Panc1 (cell line): ENCODE measurements around the gene KIRREL3.

Experiments
- POLR2AphosphoS5 ChIP-seq: IDR thresholded peaks from 2 replicates; pipeline ENCODE4 v1.6.1; 2012; ENCODE audit warnings: mild to moderate bottlenecking, low read depth, low read length, moderate library complexity
- SIN3A ChIP-seq: IDR thresholded peaks from 2 replicates; pipeline ENCODE4 v1.6.1; 2012; ENCODE audit warnings: low read depth, mild to moderate bottlenecking, low read length, moderate library complexity, borderline replicate concordance; ENCODE audit not compliant: insufficient read depth
- TCF7L2 ChIP-seq: IDR thresholded peaks from 2 replicates; pipeline ENCODE4 v1.6.1; 2011; ENCODE audit warnings: mild to moderate bottlenecking, low read depth, low read length, inconsistent platforms
- TF ChIP-seq, protein P1 (sequence below): fragments of 450-650 bp; IDR thresholded peaks from 2 replicates; pipeline ENCODE4 v1.5.1; 2017; ENCODE audit warnings: mild to moderate bottlenecking

DNA sequence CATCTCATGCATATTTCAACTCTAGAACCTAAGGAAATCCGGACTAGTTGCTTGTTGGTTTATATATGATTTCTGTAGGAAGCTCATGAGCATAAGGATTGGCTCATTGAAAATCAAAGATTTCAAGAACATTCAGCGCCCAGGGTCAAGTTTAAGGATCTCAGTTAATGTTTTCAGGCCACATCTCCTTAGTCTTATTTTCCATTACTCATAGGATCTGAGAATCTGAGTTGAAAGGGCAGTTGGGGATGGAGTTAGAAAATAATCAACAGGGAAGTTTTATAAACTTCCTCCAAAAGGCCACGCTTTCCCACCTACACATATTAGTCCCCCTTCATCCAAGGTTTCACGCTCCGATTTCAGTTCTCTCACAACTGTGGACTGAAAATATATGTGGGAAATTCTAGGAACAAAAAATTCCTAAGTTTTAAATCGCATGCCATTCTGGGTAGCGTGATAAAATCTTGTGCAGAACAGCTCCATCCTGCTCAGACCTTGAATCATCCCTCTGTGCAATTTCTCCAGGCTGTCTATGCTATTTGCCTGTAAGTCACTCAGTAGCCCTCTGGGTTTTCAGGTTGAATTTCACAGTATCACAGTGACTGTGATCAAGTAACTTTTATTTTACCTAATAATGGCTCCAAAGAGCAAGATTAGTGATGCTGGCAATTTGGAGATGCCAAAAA is 160.2 kb downstream of the KIRREL3 start:
- TF ChIP-seq, protein P1, sequence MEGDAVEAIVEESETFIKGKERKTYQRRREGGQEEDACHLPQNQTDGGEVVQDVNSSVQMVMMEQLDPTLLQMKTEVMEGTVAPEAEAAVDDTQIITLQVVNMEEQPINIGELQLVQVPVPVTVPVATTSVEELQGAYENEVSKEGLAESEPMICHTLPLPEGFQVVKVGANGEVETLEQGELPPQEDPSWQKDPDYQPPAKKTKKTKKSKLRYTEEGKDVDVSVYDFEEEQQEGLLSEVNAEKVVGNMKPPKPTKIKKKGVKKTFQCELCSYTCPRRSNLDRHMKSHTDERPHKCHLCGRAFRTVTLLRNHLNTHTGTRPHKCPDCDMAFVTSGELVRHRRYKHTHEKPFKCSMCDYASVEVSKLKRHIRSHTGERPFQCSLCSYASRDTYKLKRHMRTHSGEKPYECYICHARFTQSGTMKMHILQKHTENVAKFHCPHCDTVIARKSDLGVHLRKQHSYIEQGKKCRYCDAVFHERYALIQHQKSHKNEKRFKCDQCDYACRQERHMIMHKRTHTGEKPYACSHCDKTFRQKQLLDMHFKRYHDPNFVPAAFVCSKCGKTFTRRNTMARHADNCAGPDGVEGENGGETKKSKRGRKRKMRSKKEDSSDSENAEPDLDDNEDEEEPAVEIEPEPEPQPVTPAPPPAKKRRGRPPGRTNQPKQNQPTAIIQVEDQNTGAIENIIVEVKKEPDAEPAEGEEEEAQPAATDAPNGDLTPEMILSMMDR: no peak
- TF ChIP-seq POLR2AphosphoS5 (no peak), SIN3A (no peak), TCF7L2 (no peak)
